IPS-15b (cell line): ENCODE measurements around the gene SCO2.
"Not testable (repeated sequence)": the region's sequence is repeated elsewhere in the genome, so short reads cannot be mapped to it uniquely, and the experiment has no call there.

Experiments
- H3K27me3 ChIP-seq: one replicate; pipeline ENCODE4 v1.6.1; 2013; ENCODE audit warnings: low read length; ENCODE audit not compliant: control insufficient read depth, insufficient read depth
- H3K36me3 ChIP-seq: one replicate; pipeline ENCODE4 v1.6.1; 2013; ENCODE audit warnings: low read length; ENCODE audit not compliant: control insufficient read depth, insufficient read depth
- H3K4me1 ChIP-seq: one replicate; pipeline ENCODE4 v1.6.1; 2013; ENCODE audit warnings: mild to moderate bottlenecking, low read length; ENCODE audit not compliant: control insufficient read depth, insufficient read depth
- H3K4me3 ChIP-seq: one replicate; pipeline ENCODE4 v1.5.1; 2013; ENCODE audit warnings: low read depth, low read length
- H3K9ac ChIP-seq: one replicate; pipeline ENCODE4 v1.6.1; 2013; ENCODE audit warnings: low read depth, mild to moderate bottlenecking, low read length
- H3K9me3 ChIP-seq: one replicate; pipeline ENCODE4 v1.6.1; 2013; ENCODE audit warnings: mild to moderate bottlenecking, low read length; ENCODE audit not compliant: control insufficient read depth, insufficient read depth

The SCO2 gene

GRCh38 chr22:50520826-50521453, 4.5 kb downstream of the SCO2 start:
- Histone ChIP-seq H3K9ac (no peak overlapping the region), H3K36me3 (peaks cover 47% of the 10 kb centered on the region)

GRCh38 chr22:50520184-50520583, 5.2 kb downstream of the SCO2 start:
- not testable (repeated sequence) for H3K4me3 ChIP-seq, H3K27me3 ChIP-seq, H3K9ac ChIP-seq, H3K4me1 ChIP-seq, H3K9me3 ChIP-seq
- H3K36me3 ChIP-seq = peaks cover 47% of the 10 kb centered on the region

More at GRCh38 chr22:50520826-50521453, 4.5 kb downstream of the SCO2 start:
- H3K4me1 ChIP-seq = no peaks in the 10 kb centered on the region
- H3K4me3 ChIP-seq = no peak overlapping the region
- H3K9me3 ChIP-seq = no peaks in the 10 kb centered on the region
- no peaks in the 10 kb centered on the region for H3K27me3 ChIP-seq

- H3K36me3 ChIP-seq = peaks cover 49% of the 10 kb centered on the region
- no peaks in the 10 kb centered on the region for H3K9me3 ChIP-seq
- H3K9ac ChIP-seq = no peak overlapping the region
- no peaks in the 10 kb centered on the region for H3K27me3 ChIP-seq
- H3K4me1 ChIP-seq = no peaks in the 10 kb centered on the region
- H3K4me3 ChIP-seq = no peak overlapping the region
Observed at GRCh38 chr22:50519151-50519550, 6.2 kb downstream of the SCO2 start.

- H3K9ac ChIP-seq = no peak overlapping the region
Observed at GRCh38 chr22:50518606-50519005, 6.8 kb downstream of the SCO2 start.

GRCh38 chr22:50517495-50518260, 7.7 kb downstream of the SCO2 start:
- H3K4me3 ChIP-seq = no peak overlapping the region
- no peaks in the 10 kb centered on the region for H3K4me1 ChIP-seq
- no peaks in the 10 kb centered on the region for H3K9me3 ChIP-seq
- H3K36me3 ChIP-seq = peaks cover 42% of the 10 kb centered on the region
- H3K27me3 ChIP-seq = no peaks in the 10 kb centered on the region
- no peak overlapping the region for H3K9ac ChIP-seq

More at GRCh38 chr22:50518606-50519005, 6.8 kb downstream of the SCO2 start:
- Histone ChIP-seq H3K27me3 (no peaks in the 10 kb centered on the region), H3K36me3 (peaks cover 46% of the 10 kb centered on the region), H3K9me3 (no peaks in the 10 kb centered on the region), H3K4me1 (no peaks in the 10 kb centered on the region), H3K4me3 (no peak overlapping the region)

GRCh38 chr22:50516891-50517290, 8.5 kb downstream of the SCO2 start:
- Histone ChIP-seq H3K36me3 (peaks cover 36% of the 10 kb centered on the region), H3K27me3 (no peaks in the 10 kb centered on the region), H3K4me3 (no peak overlapping the region), H3K9me3 (no peaks in the 10 kb centered on the region), H3K4me1 (no peaks in the 10 kb centered on the region), H3K9ac (no peak overlapping the region)

- H3K4me3 ChIP-seq = no peak overlapping the region
- H3K9ac ChIP-seq = no peak overlapping the region
- no peaks in the 10 kb centered on the region for H3K9me3 ChIP-seq
- no peaks in the 10 kb centered on the region for H3K4me1 ChIP-seq
- peaks cover 31% of the 10 kb centered on the region for H3K36me3 ChIP-seq
- no peaks in the 10 kb centered on the region for H3K27me3 ChIP-seq
Observed at GRCh38 chr22:50516068-50516467, 9.3 kb downstream of the SCO2 start.

GRCh38 chr22:50513175-50513574, 12.2 kb downstream of the SCO2 start:
- Histone ChIP-seq H3K9me3 (no peaks in the 10 kb centered on the region), H3K27me3 (no peaks in the 10 kb centered on the region), H3K9ac (no peak overlapping the region), H3K4me1 (peaks cover 3% of the 10 kb centered on the region), H3K36me3 (peaks cover 20% of the 10 kb centered on the region), H3K4me3 (no peak overlapping the region)

GRCh38 chr22:50508897-50509296, 16.5 kb downstream of the SCO2 start:
- no peak overlapping the region for H3K9ac ChIP-seq
- H3K4me1 ChIP-seq = peaks cover 3% of the 10 kb centered on the region
- no peaks in the 10 kb centered on the region for H3K27me3 ChIP-seq
- peaks cover 11% of the 10 kb centered on the region for H3K36me3 ChIP-seq
- H3K4me3 ChIP-seq = peak overlapping the region; percentile 91
- H3K9me3 ChIP-seq = no peaks in the 10 kb centered on the region

- Histone ChIP-seq H3K9ac (peak within 1 kb of the TSS; percentile 89), H3K9me3 (no peaks in the 10 kb centered on the region), H3K4me1 (peaks cover 3% of the 10 kb centered on the region), H3K27me3 (no peaks in the 10 kb centered on the region), H3K36me3 (peaks cover 16% of the 10 kb centered on the region), H3K4me3 (peak within 1 kb of the TSS; percentile 91)
Observed at GRCh38 chr22:50507991-50508884, 17.2 kb downstream of the SCO2 start, which contains the start of gene NCAPH2. Gene NCAPH2 (plus strand): TSS chr22:50508224. CDS start chr22:50508338, 114 bp downstream.

GRCh38 chr22:50507421-50507990, 17.9 kb downstream of the SCO2 start, which contains the start of gene LMF2:
Gene LMF2 (minus strand): TSS chr22:50507702. CDS start chr22:50507675, 27 bp downstream.
- peak within 1 kb of the TSS; percentile 91 for H3K4me3 ChIP-seq
- no peaks in the 10 kb centered on the region for H3K9me3 ChIP-seq
- H3K36me3 ChIP-seq = peaks cover 16% of the 10 kb centered on the region
- H3K9ac ChIP-seq = peak within 1 kb of the TSS; percentile 89
- no peaks in the 10 kb centered on the region for H3K27me3 ChIP-seq
- peaks cover 3% of the 10 kb centered on the region for H3K4me1 ChIP-seq
